Measurements from ENCODE around the gene LAMTOR3.

Gene LAMTOR3

GRCh38 chr4:99846891-99847290, 47.3 kb downstream of the LAMTOR3 start:
- Histone ChIP-seq H3K27me3 (ENCODE audit: insufficient read depth, low read length, poor library complexity, severe bottlenecking) (no peaks in the 10 kb centered on the region), H3K79me2 (ENCODE audit: insufficient read depth, low read length) (no peaks in the 10 kb centered on the region), H3F3A (ENCODE audit: low read depth) (no peaks in the 10 kb centered on the region), H3K9me3 (ENCODE audit: insufficient read depth, low read depth, low read length) (no peaks in the 10 kb centered on the region), H3K9ac (ENCODE audit: low read depth, low read length, poor library complexity, severe bottlenecking) (no peak overlapping the region), H3K4me1 (ENCODE audit: insufficient read depth, low read length, poor library complexity, severe bottlenecking) (no peaks in the 10 kb centered on the region), H3K4me3 (ENCODE audit: low read length, poor library complexity, severe bottlenecking) (no peak overlapping the region), H2AFZ (ENCODE audit: low read length) (no peak overlapping the region), H3K36me3 (ENCODE audit: insufficient read depth, low read length) (no peaks in the 10 kb centered on the region), H3K9me2 (replicated peaks; ENCODE audit: low read depth, low read length) (no peaks in the 10 kb centered on the region), H3K4me2 (ENCODE audit: low read depth, low read length, poor library complexity, severe bottlenecking) (no peak overlapping the region), H4K20me1 (ENCODE audit: insufficient read depth, low read length, poor library complexity, severe bottlenecking) (no peaks in the 10 kb centered on the region)
- TF ChIP-seq EZH2phosphoT487 (IDR thresholded peaks at IDR 0.05; ENCODE audit: borderline replicate concordance) (no peak), CTCF (conservative IDR thresholded peaks at IDR 0.05; ENCODE audit: low read length) (no peak)

- no peaks in the 10 kb centered on the region for H3K4me1 ChIP-seq (ENCODE audit: insufficient read depth, low read length, poor library complexity, severe bottlenecking)
- no peaks in the 10 kb centered on the region for H3K27me3 ChIP-seq (ENCODE audit: insufficient read depth, low read length, poor library complexity, severe bottlenecking)
- no peak overlapping the region for H3K4me2 ChIP-seq (ENCODE audit: low read depth, low read length, poor library complexity, severe bottlenecking)
These were observed 48.3 kb downstream of the LAMTOR3 start for GRCh38 chr4:99845708-99846469.

GRCh38 chr4:99845179-99845578, 49.0 kb downstream of the LAMTOR3 start:
- H3K4me3 ChIP-seq (ENCODE audit: low read length, poor library complexity, severe bottlenecking) = no peak overlapping the region
- H3K4me2 ChIP-seq (ENCODE audit: low read depth, low read length, poor library complexity, severe bottlenecking) = no peak overlapping the region
- H3K9me3 ChIP-seq (ENCODE audit: insufficient read depth, low read depth, low read length) = no peaks in the 10 kb centered on the region
- H3K27me3 ChIP-seq (ENCODE audit: insufficient read depth, low read length, poor library complexity, severe bottlenecking) = no peaks in the 10 kb centered on the region
- H3K79me2 ChIP-seq (ENCODE audit: insufficient read depth, low read length) = no peaks in the 10 kb centered on the region
- H3K36me3 ChIP-seq (ENCODE audit: insufficient read depth, low read length) = no peaks in the 10 kb centered on the region
- H3K9me2 ChIP-seq (replicated peaks; ENCODE audit: low read depth, low read length) = no peaks in the 10 kb centered on the region
- no peak overlapping the region for H3K9ac ChIP-seq (ENCODE audit: low read depth, low read length, poor library complexity, severe bottlenecking)
- no peaks in the 10 kb centered on the region for H4K20me1 ChIP-seq (ENCODE audit: insufficient read depth, low read length, poor library complexity, severe bottlenecking)
- H3K4me1 ChIP-seq (ENCODE audit: insufficient read depth, low read length, poor library complexity, severe bottlenecking) = no peaks in the 10 kb centered on the region
- TF ChIP-seq CTCF (conservative IDR thresholded peaks at IDR 0.05; ENCODE audit: low read length) = no peak
- TF ChIP-seq EZH2phosphoT487 (IDR thresholded peaks at IDR 0.05; ENCODE audit: borderline replicate concordance) = no peak
- H2AFZ ChIP-seq (ENCODE audit: low read length) = no peak overlapping the region
- H3F3A ChIP-seq (ENCODE audit: low read depth) = no peaks in the 10 kb centered on the region

More at GRCh38 chr4:99845708-99846469, 48.3 kb downstream of the LAMTOR3 start:
- Histone ChIP-seq H3F3A (ENCODE audit: low read depth) (no peaks in the 10 kb centered on the region), H3K9me3 (ENCODE audit: insufficient read depth, low read depth, low read length) (no peaks in the 10 kb centered on the region), H3K79me2 (ENCODE audit: insufficient read depth, low read length) (no peaks in the 10 kb centered on the region), H3K9ac (ENCODE audit: low read depth, low read length, poor library complexity, severe bottlenecking) (no peak overlapping the region), H4K20me1 (ENCODE audit: insufficient read depth, low read length, poor library complexity, severe bottlenecking) (no peaks in the 10 kb centered on the region), H3K9me2 (replicated peaks; ENCODE audit: low read depth, low read length) (no peaks in the 10 kb centered on the region), H3K4me3 (ENCODE audit: low read length, poor library complexity, severe bottlenecking) (no peak overlapping the region), H3K36me3 (ENCODE audit: insufficient read depth, low read length) (no peaks in the 10 kb centered on the region), H2AFZ (ENCODE audit: low read length) (0 out of 2 replicates have a peak overlapping the region, but pooled peaks have one; percentile 5)
- TF ChIP-seq CTCF (conservative IDR thresholded peaks at IDR 0.05; ENCODE audit: low read length) = no peak
- no peak for TF ChIP-seq EZH2phosphoT487 (IDR thresholded peaks at IDR 0.05; ENCODE audit: borderline replicate concordance)
